ENCODE results near the gene ACAN. TPM values are rescaled to one million over a fixed set of nuclear protein-coding genes. Genes with fewer than 3 reads are reported as not detected.

The ACAN gene
- polyA plus RNA-seq, 4 donors = 0.09 to 0.27 TPM; not detected in 2

Other genes with a start within 250 kb of the ACAN start
- 10 to 100 TPM in 2 of 4 donors, 1 to 10 TPM in 2; 5.4 to 16.8 (median 11.3) TPM for gene AEN, start 182.1 kb upstream of the ACAN start, polyA plus RNA-seq
- 100 to 1,000 TPM in 2 of 4 donors, 10 to 100 TPM in 1, 1 to 10 TPM in 1; 4.1 to 434 (median 98.1) TPM for gene ISG20, start 164.4 kb upstream of the ACAN start, polyA plus RNA-seq
- gene HAPLN3, start 92.1 kb downstream of the ACAN start, polyA plus RNA-seq = 1 to 10 TPM in 2 of 4 donors, under 1 TPM in 1, not detected in 1; 0.27 to 7.6 (median 1.5) TPM
- gene MFGE8, start 109.9 kb downstream of the ACAN start, polyA plus RNA-seq = 100 to 1,000 TPM in 1 of 4 donors, 10 to 100 TPM in 1, 1 to 10 TPM in 2; 4.0 to 104 (median 22.2) TPM

Data from small intestine (tissue), 4 donors.